K562 (cell line): ENCODE measurements around the gene GAPDHS. TPM values are rescaled to one million over a fixed set of nuclear protein-coding genes. Genes with fewer than 3 reads are reported as not detected.
A peak's percentile ranks its signal among the peaks of the same experiment; 100 is the strongest.

Experiments used
- ATAC-seq: fragments of 200-7000 bp; cut with Tn5 transposase; 3 replicates; pipeline ENCODE4 v1.9.1; 2020; ENCODE audit warnings: moderate library complexity
- BruUV-seq: library from RNA; stranded (reverse); fragments of 400-500 nt; replicated peaks from 2 replicates; lab custom pipeline; 2021; lab: Mats Ljungman, UMichigan
- CTCF ChIA-PET: fragments of 300-600 bp; formaldehyde crosslinking; extraction: SDS; loops from one replicate; lab custom pipeline; 2021; ENCODE audit warnings: low intra/inter-chr PET ratio; lab: Yijun Ruan, JAX
- POLR2A ChIA-PET: fragments of 300-600, 350-650 bp; sonication (Branson Sonifier 250); formaldehyde crosslinking; extraction: SDS; loops from one replicate; lab custom pipeline; 2021; ENCODE audit warnings: antibody characterized with exemption, inconsistent platforms; lab: Yijun Ruan, JAX
- DNase-seq, 4 experiments: peaks; one replicate each; pipeline versions ENCODE4 v3.0.0 to v3.0.0-alpha.2; 2011 to 2018; ENCODE audit warnings: low spot score in 3 of 4, mixed read lengths in 3 of 4; ENCODE audit errors: extremely low read depth in 1 of 4
- FAIRE-seq: peaks from 2 replicates; lab custom pipeline; 2011; peaks lifted over from hg19 to GRCh38; lab: Jason Lieb, UNC
- H2AFZ ChIP-seq: 2 replicates; pipeline ENCODE4 v1.6.0; 2011; ENCODE audit warnings: low read depth, low read length, control low read depth, inconsistent platforms
- H3K27ac ChIP-seq: fragments of 200-600 bp; 3 replicates; pipeline ENCODE4 v1.8.0; 2011; ENCODE audit warnings: low read depth, mild to moderate bottlenecking, control low read depth, inconsistent platforms, low read length, moderate library complexity, mixed read lengths; ENCODE audit errors: extremely low read depth
- H3K27me3 ChIP-seq, 2 experiments: fragments of 300-600 bp in 1 of 2; 2 replicates in 1 of 2; 3 replicates in 1 of 2; pipeline versions ENCODE4 v1.6.0 to v1.8.0; 2011; ENCODE audit warnings: inconsistent platforms in 2 of 2, low read length in 2 of 2, mild to moderate bottlenecking in 1 of 2, mixed read lengths in 1 of 2, moderate library complexity in 1 of 2; ENCODE audit not compliant: control insufficient read depth in 2 of 2, insufficient read depth in 2 of 2
- H3K36me3 ChIP-seq: fragments of 300-600 bp; 3 replicates; pipeline ENCODE4 v1.8.0; 2011; ENCODE audit warnings: mild to moderate bottlenecking, low read length, inconsistent platforms; ENCODE audit not compliant: control insufficient read depth, insufficient read depth
- H3K4me1 ChIP-seq, 2 experiments: fragments of 200-600 bp in 1 of 2; replicated peaks in 1 of 2; 2 replicates in 1 of 2; 3 replicates in 1 of 2; pipeline versions ENCODE4 v1.5.1 to v1.8.0; 2011; ENCODE audit warnings: inconsistent platforms in 2 of 2, low read length in 2 of 2, mild to moderate bottlenecking in 1 of 2, mixed read lengths in 1 of 2, moderate library complexity in 1 of 2; ENCODE audit not compliant: control insufficient read depth in 2 of 2, insufficient read depth in 2 of 2
- H3K4me2 ChIP-seq: 2 replicates; pipeline ENCODE4 v1.6.1; 2011; ENCODE audit warnings: low read length, control low read depth, inconsistent platforms, mixed read lengths; ENCODE audit not compliant: insufficient read depth
- H3K4me3 ChIP-seq: fragments of 200-600 bp; sonication (generic), shearing (Covaris generic); 2 replicates; pipeline ENCODE4 v1.5.1; 2016; ENCODE audit warnings: control low read depth, inconsistent platforms
- H3K79me2 ChIP-seq: fragments of 200-600 bp; 3 replicates; pipeline ENCODE4 v1.8.0; 2011; ENCODE audit warnings: low read length, inconsistent platforms; ENCODE audit not compliant: control insufficient read depth, insufficient read depth
- H3K9ac ChIP-seq, 2 experiments: 2 replicates each; pipeline versions ENCODE4 v1.6.0 to v1.6.1; 2011; ENCODE audit warnings: low read depth in 2 of 2, low read length in 2 of 2, control low read depth in 1 of 2, inconsistent platforms in 1 of 2, mild to moderate bottlenecking in 1 of 2, mixed read lengths in 1 of 2; ENCODE audit not compliant: insufficient read depth in 1 of 2
- H3K9me1 ChIP-seq: one replicate; pipeline ENCODE4 v1.6.0; 2011; ENCODE audit warnings: inconsistent platforms, mild to moderate bottlenecking, low read length, moderate library complexity; ENCODE audit not compliant: control insufficient read depth, insufficient read depth
- H3K9me3 ChIP-seq: replicated peaks from 2 replicates; pipeline ENCODE4 v1.5.1; 2011; ENCODE audit warnings: low read depth, low read length, inconsistent platforms; ENCODE audit not compliant: control insufficient read depth, insufficient read depth
- H4K20me1 ChIP-seq: replicated peaks from 2 replicates; pipeline ENCODE4 v1.6.1; 2011; ENCODE audit warnings: low read length, inconsistent platforms, mixed read lengths; ENCODE audit not compliant: control insufficient read depth, insufficient read depth
- NR2C1 ChIP-seq, 2 experiments: fragments of 450-650 bp; IDR thresholded peaks; 2 replicates each; pipeline ENCODE4 v1.6.1; 2017; ENCODE audit warnings: mild to moderate bottlenecking in 2 of 2, antibody characterized with exemption in 1 of 2, inconsistent platforms in 1 of 2, missing compliant biosample characterization in 1 of 2, missing genetic modification characterization in 1 of 2
- RBM25 ChIP-seq: fragments of 200-400 bp; formaldehyde crosslinking; IDR thresholded peaks from 2 replicates; pipeline ENCODE4 v1.6.1; 2018; ENCODE audit warnings: low read length, low read depth, moderate library complexity; ENCODE audit not compliant: severe bottlenecking
- SRSF9 ChIP-seq: fragments of 200-400 bp; formaldehyde crosslinking; IDR thresholded peaks from 2 replicates; pipeline ENCODE4 v1.6.1; 2017; ENCODE audit warnings: low read depth, low read length, borderline replicate concordance
- ZNF263 ChIP-seq: sonication (generic); formaldehyde crosslinking; IDR thresholded peaks from 2 replicates; pipeline ENCODE4 v1.8.0; 2022; ENCODE audit warnings: mild to moderate bottlenecking, missing genetic modification reagents, borderline replicate concordance
- ZNF41 ChIP-seq: fragments of 250-450 bp; sonication (Bioruptor Pico); conservative IDR thresholded peaks from 2 replicates; pipeline ENCODE4 v1.4.0; 2020; ENCODE audit warnings: mild to moderate bottlenecking
- WGBS: fragments of 100-300 bp; shearing (Covaris generic); methylation state at CpG from one replicate; pipeline ENCODE4 v1.1.6; 2016; ENCODE audit warnings: low coverage, mixed read lengths; ENCODE audit not compliant: insufficient coverage; ENCODE audit errors: missing lambda C conversion rate; 5-methylcytosine and 5-hydroxymethylcytosine counted together
- in situ Hi-C: fragments of 300-500 bp; cut with MboI; formaldehyde crosslinking; loops from 4 replicates; pipeline ENCODE4 v1.15.0; 2018; ENCODE audit warnings: inconsistent platforms, mixed read lengths
- intact Hi-C: fragments of 100-400 bp; cut with micrococcal nuclease; formaldehyde crosslinking; loops from 2 replicates; pipeline ENCODE4 v1.14.2; 2022
- polyA plus RNA-seq, 8 experiments: library from polyadenylated mRNA; depleted of rRNA in 4 of 8; stranded (reverse) in 5 of 8; unstranded in 3 of 8; fragments of >200 nt; fragmentation: Nextera tagmentation in 2 of 8; fragmentation: Illumina TruSeq in 1 of 8; extraction: Ambion mirVana in 2 of 8; extraction: Trizol in 1 of 8; gene quantifications; 2 replicates each; pipeline versions ENCODE4 v1.2.1 to v1.2.3, GENCODE V29; 2011 to 2014; ENCODE audit warnings: inconsistent platforms in 1 of 8, missing spikeins in 1 of 8
- total RNA-seq, 7 experiments: library from RNA; depleted of rRNA in 6 of 7; stranded (reverse); fragments of >200 nt in 6 of 7; fragmentation: Illumina TruSeq in 2 of 7; extraction: Trizol in 2 of 7; gene quantifications; 2 replicates each; pipeline versions ENCODE4 v1.2.1 to v1.2.3, GENCODE V29; 2011 to 2021; ENCODE audit warnings: low replicate concordance in 1 of 7
- TF ChIP-seq, protein P1 (sequence below): fragments of 250-450 bp; sonication (Bioruptor Pico); IDR thresholded peaks from 2 replicates; pipeline ENCODE4 v1.5.0; 2021; ENCODE audit warnings: mild to moderate bottlenecking, borderline replicate concordance

Gene GAPDHS
- total and polyA plus RNA-seq, 9 of the 15 experiments (the other 6 are each of a cell fraction or from before 2014, with no cell fraction given), result 0.08 to 0.12 TPM; not detected in 7

DNA sequence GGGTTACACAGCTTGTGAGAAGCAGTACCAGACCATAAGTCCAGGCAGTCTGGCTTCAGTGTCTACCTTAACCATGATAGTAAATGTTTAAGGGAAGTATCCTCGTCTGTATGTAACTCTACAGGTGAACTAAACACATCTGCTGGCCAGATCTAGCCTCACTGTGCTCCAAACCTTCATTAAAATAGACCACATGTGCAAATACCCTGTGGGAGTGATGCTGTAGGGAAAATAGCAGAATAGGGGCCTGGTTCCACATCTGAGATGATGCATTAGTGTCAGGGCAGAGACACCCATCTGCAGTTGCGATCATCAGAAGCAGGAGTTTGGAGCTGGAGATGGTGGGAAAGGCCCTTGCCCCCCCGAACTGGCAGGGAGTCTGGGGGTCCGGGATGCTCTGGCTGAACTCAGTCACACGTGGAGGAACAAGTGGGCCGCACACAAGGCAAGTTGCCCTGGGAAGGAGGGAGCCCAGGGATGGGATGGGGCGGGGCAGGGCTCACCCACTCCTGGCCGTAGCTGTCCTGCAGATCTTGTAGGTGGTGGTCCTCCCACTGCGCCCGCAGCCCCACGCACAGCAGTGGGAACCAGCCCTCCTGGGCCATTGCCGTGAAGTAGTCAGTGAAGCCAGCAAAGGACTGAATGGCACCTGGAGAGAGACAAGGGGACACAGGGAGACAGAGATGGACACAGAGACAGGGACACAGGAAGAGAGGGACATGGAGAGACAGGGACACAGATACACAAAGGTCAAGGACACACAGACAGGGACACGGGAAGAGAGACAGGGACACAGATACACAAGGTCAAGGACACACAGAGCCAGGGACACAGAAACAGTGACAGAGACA lies 19.5 kb downstream of the GAPDHS start:
- no TSS peak for BruUV-seq
- 33% methylated on average over 10 of the region's 13 CpGs for WGBS
- POLR2A ChIA-PET, result no interaction called here

More for the DNA sequence above, 19.5 kb downstream of the GAPDHS start:
- peaks cover 6% of the 10 kb centered on the region for H3K9me1 ChIP-seq
- no peak overlapping the region for H3K27ac ChIP-seq
- no peak overlapping the region for H3K4me2 ChIP-seq
- FAIRE-seq, result no peak
- H3K27me3 ChIP-seq, result peaks cover 0 to 11% of the 10 kb centered on the region in 2 experiments; a peak in 3 of 5 replicates
- H3K9me3 ChIP-seq, result no peaks in the 10 kb centered on the region; the same call in 1 of the 2 replicates
- no peak for DNase-seq
- H2AFZ ChIP-seq, result no peak overlapping the region
- in situ Hi-C loops, result no loop called here
- H3K79me2 ChIP-seq, result no peaks in the 10 kb centered on the region
- CTCF ChIA-PET, result no interaction called here
- H3K9ac ChIP-seq, result peak overlapping the region in 1 of 2 experiments; percentile 61; a peak in 1 of 4 replicates
- intact Hi-C loops, result no loop called here
- ATAC-seq, result no peak
- peaks cover 9% of the 10 kb centered on the region for H4K20me1 ChIP-seq
- peaks cover 18% of the 10 kb centered on the region; the same call in 2 of the 3 replicates for H3K36me3 ChIP-seq
- H3K4me1 ChIP-seq, result peaks cover 4 to 40% of the 10 kb centered on the region in 2 experiments; a peak in 3 of 5 replicates
- H3K4me3 ChIP-seq, result no peak overlapping the region
- peak; percentile 55 for TF ChIP-seq RBM25
- no peak for TF ChIP-seq ZNF41 (CRISPR knock-in tag)
- TF ChIP-seq, protein P1, sequence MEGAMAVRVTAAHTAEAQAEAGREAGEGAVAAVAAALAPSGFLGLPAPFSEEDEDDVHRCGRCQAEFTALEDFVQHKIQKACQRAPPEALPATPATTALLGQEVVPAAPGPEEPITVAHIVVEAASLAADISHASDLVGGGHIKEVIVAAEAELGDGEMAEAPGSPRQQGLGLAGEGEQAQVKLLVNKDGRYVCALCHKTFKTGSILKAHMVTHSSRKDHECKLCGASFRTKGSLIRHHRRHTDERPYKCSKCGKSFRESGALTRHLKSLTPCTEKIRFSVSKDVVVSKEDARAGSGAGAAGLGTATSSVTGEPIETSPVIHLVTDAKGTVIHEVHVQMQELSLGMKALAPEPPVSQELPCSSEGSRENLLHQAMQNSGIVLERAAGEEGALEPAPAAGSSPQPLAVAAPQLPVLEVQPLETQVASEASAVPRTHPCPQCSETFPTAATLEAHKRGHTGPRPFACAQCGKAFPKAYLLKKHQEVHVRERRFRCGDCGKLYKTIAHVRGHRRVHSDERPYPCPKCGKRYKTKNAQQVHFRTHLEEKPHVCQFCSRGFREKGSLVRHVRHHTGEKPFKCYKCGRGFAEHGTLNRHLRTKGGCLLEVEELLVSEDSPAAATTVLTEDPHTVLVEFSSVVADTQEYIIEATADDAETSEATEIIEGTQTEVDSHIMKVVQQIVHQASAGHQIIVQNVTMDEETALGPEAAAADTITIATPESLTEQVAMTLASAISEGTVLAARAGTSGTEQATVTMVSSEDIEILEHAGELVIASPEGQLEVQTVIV (CRISPR knock-in tag), result no peak
- peak; percentile 28; the same call in 1 of the 2 replicates for TF ChIP-seq NR2C1 (IDR thresholded peaks at IDR 0.05)
- peak; percentile 39; the same call in 1 of the 2 replicates for TF ChIP-seq NR2C1 (tag; IDR thresholded peaks at IDR 0.05)
- peak; percentile 49; the same call in 1 of the 2 replicates for TF ChIP-seq ZNF263 (CRISPR knock-in tag)
- TF ChIP-seq SRSF9, result no peak
